ENCODE data around the gene PRIM2.
"Not testable (repeated sequence)": the region's sequence is repeated elsewhere in the genome, so short reads cannot be mapped to it uniquely, and the experiment has no call there.

The PRIM2 gene

GRCh38 chr6:57480194-57480593 lies 162.8 kb downstream of the PRIM2 start:
- H3K4me1 ChIP-seq (ENCODE audit: control insufficient read depth, insufficient read depth, low read length); H3K4me3 ChIP-seq (ENCODE audit: low read depth, low read length); POLR2A ChIA-PET; H3K27ac ChIP-seq (ENCODE audit: extremely low read depth, low read depth, low read length); CTCF ChIA-PET; H3K36me3 ChIP-seq (ENCODE audit: control insufficient read depth in 2 of 2, insufficient read depth in 1 of 2, low read length in 2 of 2); H3K9me3 ChIP-seq (ENCODE audit: control insufficient read depth, insufficient read depth, low read depth, low read length): not testable (repeated sequence)
- peak; percentile 95 for TF ChIP-seq ZNF529 (tag by site-specific recombination; IDR thresholded peaks at IDR 0.05; ENCODE audit: insufficient replicate concordance)

- H3K36me3 ChIP-seq (ENCODE audit: control insufficient read depth in 2 of 2, insufficient read depth in 1 of 2, low read length in 2 of 2); H3K27ac ChIP-seq (ENCODE audit: extremely low read depth, low read depth, low read length); H3K4me3 ChIP-seq (ENCODE audit: low read depth, low read length); POLR2A ChIA-PET; H3K4me1 ChIP-seq (ENCODE audit: control insufficient read depth, insufficient read depth, low read length); CTCF ChIA-PET; H3K9me3 ChIP-seq (ENCODE audit: control insufficient read depth, insufficient read depth, low read depth, low read length): not testable (repeated sequence)
Observed at GRCh38 chr6:57481121-57481520, 163.7 kb downstream of the PRIM2 start.

GRCh38 chr6:57482471-57482870 lies 165.0 kb downstream of the PRIM2 start:
- H3K36me3 ChIP-seq (ENCODE audit: control insufficient read depth in 2 of 2, insufficient read depth in 1 of 2, low read length in 2 of 2); H3K4me1 ChIP-seq (ENCODE audit: control insufficient read depth, insufficient read depth, low read length); POLR2A ChIA-PET; H3K27ac ChIP-seq (ENCODE audit: extremely low read depth, low read depth, low read length); H3K9me3 ChIP-seq (ENCODE audit: control insufficient read depth, insufficient read depth, low read depth, low read length); CTCF ChIA-PET; H3K4me3 ChIP-seq (ENCODE audit: low read depth, low read length): not testable (repeated sequence)

- CTCF ChIA-PET: interaction anchor here (0.6 kb wide), 1 partner anchor 168 kb away, joined by 4 read pairs; no protein-coding TSS in a partner anchor
Observed at GRCh38 chr6:57486494-57487081, 169.2 kb downstream of the PRIM2 start.

GRCh38 chr6:57488551-57488950 lies 171.1 kb downstream of the PRIM2 start:
- CTCF ChIA-PET; H3K9me3 ChIP-seq (ENCODE audit: control insufficient read depth, insufficient read depth, low read depth, low read length); H3K4me3 ChIP-seq (ENCODE audit: low read depth, low read length); H3K36me3 ChIP-seq (ENCODE audit: control insufficient read depth in 2 of 2, insufficient read depth in 1 of 2, low read length in 2 of 2); POLR2A ChIA-PET; H3K27ac ChIP-seq (ENCODE audit: extremely low read depth, low read depth, low read length); H3K4me1 ChIP-seq (ENCODE audit: control insufficient read depth, insufficient read depth, low read length): not testable (repeated sequence)

More at GRCh38 chr6:57486494-57487081, 169.2 kb downstream of the PRIM2 start:
- H3K9me3 ChIP-seq (ENCODE audit: control insufficient read depth, insufficient read depth, low read depth, low read length); H3K4me3 ChIP-seq (ENCODE audit: low read depth, low read length); POLR2A ChIA-PET; H3K4me1 ChIP-seq (ENCODE audit: control insufficient read depth, insufficient read depth, low read length); H3K36me3 ChIP-seq (ENCODE audit: control insufficient read depth in 2 of 2, insufficient read depth in 1 of 2, low read length in 2 of 2); H3K27ac ChIP-seq (ENCODE audit: extremely low read depth, low read depth, low read length): not testable (repeated sequence)

GRCh38 chr6:57489887-57490286 lies 172.5 kb downstream of the PRIM2 start:
- CTCF ChIA-PET; H3K36me3 ChIP-seq (ENCODE audit: control insufficient read depth in 2 of 2, insufficient read depth in 1 of 2, low read length in 2 of 2); POLR2A ChIA-PET: not testable (repeated sequence)

GRCh38 chr6:57491795-57492194 lies 174.4 kb downstream of the PRIM2 start:
- H3K4me3 ChIP-seq (ENCODE audit: low read depth, low read length); POLR2A ChIA-PET; CTCF ChIA-PET; H3K9me3 ChIP-seq (ENCODE audit: control insufficient read depth, insufficient read depth, low read depth, low read length); H3K27ac ChIP-seq (ENCODE audit: extremely low read depth, low read depth, low read length); H3K36me3 ChIP-seq (ENCODE audit: control insufficient read depth in 2 of 2, insufficient read depth in 1 of 2, low read length in 2 of 2); H3K4me1 ChIP-seq (ENCODE audit: control insufficient read depth, insufficient read depth, low read length): not testable (repeated sequence)

More at GRCh38 chr6:57489887-57490286, 172.5 kb downstream of the PRIM2 start:
- H3K4me1 ChIP-seq (ENCODE audit: control insufficient read depth, insufficient read depth, low read length); H3K27ac ChIP-seq (ENCODE audit: extremely low read depth, low read depth, low read length); H3K9me3 ChIP-seq (ENCODE audit: control insufficient read depth, insufficient read depth, low read depth, low read length); H3K4me3 ChIP-seq (ENCODE audit: low read depth, low read length): not testable (repeated sequence)

- CTCF ChIA-PET: interaction anchor here (0.7 kb wide), 1 partner anchor 179 kb away, joined by 3 read pairs; the partner anchor contains the start of gene PRIM2
- POLR2A ChIA-PET: not testable (repeated sequence)
Observed at GRCh38 chr6:57496251-57496650, 178.8 kb downstream of the PRIM2 start.

GRCh38 chr6:57500368-57501021 lies 183.1 kb downstream of the PRIM2 start:
- H3K4me1 ChIP-seq (ENCODE audit: control insufficient read depth, insufficient read depth, low read length); H3K36me3 ChIP-seq (ENCODE audit: control insufficient read depth in 2 of 2, insufficient read depth in 1 of 2, low read length in 2 of 2); POLR2A ChIA-PET; H3K4me3 ChIP-seq (ENCODE audit: low read depth, low read length); H3K9me3 ChIP-seq (ENCODE audit: control insufficient read depth, insufficient read depth, low read depth, low read length); CTCF ChIA-PET; H3K27ac ChIP-seq (ENCODE audit: extremely low read depth, low read depth, low read length): not testable (repeated sequence)

More at GRCh38 chr6:57496251-57496650, 178.8 kb downstream of the PRIM2 start:
- H3K9me3 ChIP-seq (ENCODE audit: control insufficient read depth, insufficient read depth, low read depth, low read length); H3K27ac ChIP-seq (ENCODE audit: extremely low read depth, low read depth, low read length); H3K36me3 ChIP-seq (ENCODE audit: control insufficient read depth in 2 of 2, insufficient read depth in 1 of 2, low read length in 2 of 2); H3K4me3 ChIP-seq (ENCODE audit: low read depth, low read length); H3K4me1 ChIP-seq (ENCODE audit: control insufficient read depth, insufficient read depth, low read length): not testable (repeated sequence)

GRCh38 chr6:57502387-57502786 lies 185.0 kb downstream of the PRIM2 start:
- POLR2A ChIA-PET; CTCF ChIA-PET; H3K4me1 ChIP-seq (ENCODE audit: control insufficient read depth, insufficient read depth, low read length); H3K9me3 ChIP-seq (ENCODE audit: control insufficient read depth, insufficient read depth, low read depth, low read length); H3K27ac ChIP-seq (ENCODE audit: extremely low read depth, low read depth, low read length); H3K36me3 ChIP-seq (ENCODE audit: control insufficient read depth in 2 of 2, insufficient read depth in 1 of 2, low read length in 2 of 2); H3K4me3 ChIP-seq (ENCODE audit: low read depth, low read length): not testable (repeated sequence)

All from HEK293 (cell line).